GM18502 (cell line): ENCODE results near the gene BRD3.
A peak's percentile ranks its signal among the peaks of the same experiment; 100 is the strongest.

Source experiments
- ATAC-seq: cut with Tn5 transposase; IDR thresholded peaks from one replicate; pipeline ENCODE4 v1.9.1; 2021; ENCODE audit warnings: mild to moderate bottlenecking; ENCODE audit not compliant: unreplicated experiment, poor library complexity

Gene BRD3

GRCh38 chr9:134026581-134026980 lies 41.2 kb downstream of the BRD3 start:
- no peak for ATAC-seq

GRCh38 chr9:134025606-134026541 lies 42.0 kb downstream of the BRD3 start:
- ATAC-seq: peak; percentile 47

- peak; percentile 85 for ATAC-seq
These were observed 42.8 kb downstream of the BRD3 start, which contains the start of gene BRD3OS for GRCh38 chr9:134024828-134025605. Gene BRD3OS, plus strand, starts transcription at chr9:134025481. Its CDS starts 1,267 bp downstream, at chr9:134026748.

- no peak for ATAC-seq
These were observed 43.5 kb downstream of the BRD3 start for GRCh38 chr9:134024214-134024792.

- ATAC-seq: no peak
These were observed 52.9 kb downstream of the BRD3 start for GRCh38 chr9:134014946-134015345.

GRCh38 chr9:134011401-134011800 lies 56.4 kb downstream of the BRD3 start:
- no peak for ATAC-seq

- ATAC-seq: no peak
These were observed 57.3 kb downstream of the BRD3 start for GRCh38 chr9:134010310-134011173.

GRCh38 chr9:134007571-134007970 lies 60.3 kb downstream of the BRD3 start:
- no peak for ATAC-seq

- ATAC-seq: no peak
These were observed 60.7 kb downstream of the BRD3 start for GRCh38 chr9:134007150-134007549.

- ATAC-seq: no peak
These were observed 62.4 kb downstream of the BRD3 start for GRCh38 chr9:134005381-134005780.

GRCh38 chr9:134004881-134005280 lies 62.9 kb downstream of the BRD3 start:
- ATAC-seq: no peak

GRCh38 chr9:134004131-134004873 lies 63.5 kb downstream of the BRD3 start:
- no peak for ATAC-seq

- no peak for ATAC-seq
These were observed 64.6 kb downstream of the BRD3 start for GRCh38 chr9:134003237-134003636.

GRCh38 chr9:134002796-134003195 lies 65.0 kb downstream of the BRD3 start:
- no peak for ATAC-seq

GRCh38 chr9:133999851-134000265 lies 68.0 kb downstream of the BRD3 start:
- ATAC-seq: no peak

- no peak for ATAC-seq
These were observed 68.8 kb downstream of the BRD3 start for GRCh38 chr9:133998915-133999595.

- ATAC-seq: no peak
These were observed 70.2 kb downstream of the BRD3 start for GRCh38 chr9:133997584-133997983.
